HUES48 (cell line): ENCODE data around the gene RNF213.
"Not testable (repeated sequence)": the region's sequence is repeated elsewhere in the genome, so short reads cannot be mapped to it uniquely, and the experiment has no call there.

Experiments used
- H3K27ac ChIP-seq: one replicate; pipeline ENCODE4 v1.7.0; 2013; ENCODE audit warnings: low read depth, low read length, inconsistent platforms
- H3K27me3 ChIP-seq: 2 replicates; pipeline ENCODE4 v1.6.1; 2013; ENCODE audit warnings: mild to moderate bottlenecking, low read length; ENCODE audit not compliant: control insufficient read depth, insufficient read depth
- H3K36me3 ChIP-seq: 2 replicates; pipeline ENCODE4 v1.6.1; 2013; ENCODE audit warnings: low read length; ENCODE audit not compliant: control insufficient read depth, insufficient read depth
- H3K4me1 ChIP-seq: 2 replicates; pipeline ENCODE4 v1.6.1; 2013; ENCODE audit warnings: mild to moderate bottlenecking, low read length; ENCODE audit not compliant: control insufficient read depth, insufficient read depth
- H3K4me3 ChIP-seq: 2 replicates; pipeline ENCODE4 v1.5.1; 2013; ENCODE audit warnings: mild to moderate bottlenecking, low read depth, low read length
- H3K9ac ChIP-seq: 2 replicates; pipeline ENCODE4 v1.6.1; 2013; ENCODE audit warnings: mild to moderate bottlenecking, low read depth, low read length, moderate library complexity
- H3K9me3 ChIP-seq: 2 replicates; pipeline ENCODE4 v1.6.1; 2013; ENCODE audit warnings: low read length; ENCODE audit not compliant: control insufficient read depth, insufficient read depth

The RNF213 gene

GRCh38 chr17:80296221-80296620 lies 35.6 kb downstream of the RNF213 start:
- Histone ChIP-seq H3K9me3 (no peaks in the 10 kb centered on the region), H3K27ac (no peak overlapping the region), H3K4me1 (no peaks in the 10 kb centered on the region), H3K4me3 (no peak overlapping the region), H3K36me3 (peaks cover 71% of the 10 kb centered on the region), H3K9ac (no peak overlapping the region), H3K27me3 (no peaks in the 10 kb centered on the region)

- Histone ChIP-seq H3K4me3 (no peak overlapping the region), H3K27ac (no peak overlapping the region), H3K9ac (no peak overlapping the region), H3K9me3 (no peaks in the 10 kb centered on the region; the same call in 1 of the 2 replicates), H3K4me1 (no peaks in the 10 kb centered on the region), H3K27me3 (no peaks in the 10 kb centered on the region), H3K36me3 (peaks cover 69% of the 10 kb centered on the region)
Measured at GRCh38 chr17:80297996-80298560, 37.4 kb downstream of the RNF213 start.

- peaks cover 69% of the 10 kb centered on the region for H3K36me3 ChIP-seq
- not testable (repeated sequence) for H3K9ac ChIP-seq, H3K27ac ChIP-seq, H3K27me3 ChIP-seq, H3K9me3 ChIP-seq, H3K4me3 ChIP-seq, H3K4me1 ChIP-seq
Measured at GRCh38 chr17:80299350-80300100, 38.9 kb downstream of the RNF213 start.

GRCh38 chr17:80300756-80301155 lies 40.1 kb downstream of the RNF213 start:
- not testable (repeated sequence) for H3K4me3 ChIP-seq, H3K9me3 ChIP-seq, H3K27ac ChIP-seq, H3K9ac ChIP-seq, H3K4me1 ChIP-seq, H3K27me3 ChIP-seq
- H3K36me3 ChIP-seq = peaks cover 65% of the 10 kb centered on the region

GRCh38 chr17:80303824-80304223 lies 43.2 kb downstream of the RNF213 start:
- Histone ChIP-seq H3K27ac (no peak overlapping the region), H3K9me3 (no peaks in the 10 kb centered on the region; the same call in 1 of the 2 replicates), H3K4me1 (no peaks in the 10 kb centered on the region), H3K36me3 (peaks cover 66% of the 10 kb centered on the region), H3K4me3 (no peak overlapping the region), H3K9ac (no peak overlapping the region), H3K27me3 (no peaks in the 10 kb centered on the region)

- H3K4me3 ChIP-seq = no peak overlapping the region
- no peaks in the 10 kb centered on the region for H3K27me3 ChIP-seq
- no peak overlapping the region for H3K27ac ChIP-seq
- peaks cover 64% of the 10 kb centered on the region for H3K36me3 ChIP-seq
- no peaks in the 10 kb centered on the region for H3K4me1 ChIP-seq
- H3K9ac ChIP-seq = no peak overlapping the region
- H3K9me3 ChIP-seq = peaks cover 5% of the 10 kb centered on the region; the same call in 1 of the 2 replicates
Measured at GRCh38 chr17:80307994-80308691, 47.5 kb downstream of the RNF213 start.

- H3K4me1 ChIP-seq = no peaks in the 10 kb centered on the region
- peaks cover 61% of the 10 kb centered on the region for H3K36me3 ChIP-seq
- H3K27me3 ChIP-seq = no peaks in the 10 kb centered on the region
- no peak overlapping the region for H3K4me3 ChIP-seq
- H3K9me3 ChIP-seq = peaks cover 9% of the 10 kb centered on the region; the same call in 1 of the 2 replicates
- no peak overlapping the region for H3K27ac ChIP-seq
- no peak overlapping the region for H3K9ac ChIP-seq
Measured at GRCh38 chr17:80308692-80309517, 48.3 kb downstream of the RNF213 start.

GRCh38 chr17:80311216-80311827 lies 50.7 kb downstream of the RNF213 start:
- Histone ChIP-seq H3K4me1 (no peaks in the 10 kb centered on the region), H3K36me3 (peaks cover 48% of the 10 kb centered on the region)

GRCh38 chr17:80312621-80313135 lies 52.0 kb downstream of the RNF213 start:
- no peaks in the 10 kb centered on the region for H3K27me3 ChIP-seq
- H3K27ac ChIP-seq = no peak overlapping the region
- no peak overlapping the region for H3K4me3 ChIP-seq
- H3K36me3 ChIP-seq = peaks cover 53% of the 10 kb centered on the region
- no peaks in the 10 kb centered on the region for H3K4me1 ChIP-seq
- no peak overlapping the region for H3K9ac ChIP-seq
- peaks cover 9% of the 10 kb centered on the region; the same call in 1 of the 2 replicates for H3K9me3 ChIP-seq

More at GRCh38 chr17:80311216-80311827, 50.7 kb downstream of the RNF213 start:
- H3K27me3 ChIP-seq = no peaks in the 10 kb centered on the region
- no peak overlapping the region for H3K9ac ChIP-seq
- H3K4me3 ChIP-seq = no peak overlapping the region
- no peak overlapping the region for H3K27ac ChIP-seq
- H3K9me3 ChIP-seq = peaks cover 9% of the 10 kb centered on the region; the same call in 1 of the 2 replicates

- H3K27me3 ChIP-seq = no peaks in the 10 kb centered on the region
- H3K4me1 ChIP-seq = no peaks in the 10 kb centered on the region
- peaks cover 53% of the 10 kb centered on the region for H3K36me3 ChIP-seq
- no peak overlapping the region for H3K4me3 ChIP-seq
- peaks cover 9% of the 10 kb centered on the region; the same call in 1 of the 2 replicates for H3K9me3 ChIP-seq
- H3K27ac ChIP-seq = no peak overlapping the region
- no peak overlapping the region for H3K9ac ChIP-seq
Measured at GRCh38 chr17:80313160-80313829, 52.6 kb downstream of the RNF213 start.
